PC-9 (cell line): Measurements from ENCODE around the gene MCM9.

Experiments
- EZH2 ChIP-seq: fragments of 200-600 bp; sonication (generic); IDR thresholded peaks from 2 replicates; pipeline ENCODE4 v1.8.0; 2017; ENCODE audit warnings: antibody characterized with exemption, low read depth
- TF ChIP-seq, protein P1 (sequence below): fragments of 200-600 bp; sonication (generic); conservative IDR thresholded peaks from 2 replicates; pipeline ENCODE4 v1.6.1; 2017; ENCODE audit warnings: mixed run types, antibody characterized with exemption, mild to moderate bottlenecking, moderate library complexity

DNA sequence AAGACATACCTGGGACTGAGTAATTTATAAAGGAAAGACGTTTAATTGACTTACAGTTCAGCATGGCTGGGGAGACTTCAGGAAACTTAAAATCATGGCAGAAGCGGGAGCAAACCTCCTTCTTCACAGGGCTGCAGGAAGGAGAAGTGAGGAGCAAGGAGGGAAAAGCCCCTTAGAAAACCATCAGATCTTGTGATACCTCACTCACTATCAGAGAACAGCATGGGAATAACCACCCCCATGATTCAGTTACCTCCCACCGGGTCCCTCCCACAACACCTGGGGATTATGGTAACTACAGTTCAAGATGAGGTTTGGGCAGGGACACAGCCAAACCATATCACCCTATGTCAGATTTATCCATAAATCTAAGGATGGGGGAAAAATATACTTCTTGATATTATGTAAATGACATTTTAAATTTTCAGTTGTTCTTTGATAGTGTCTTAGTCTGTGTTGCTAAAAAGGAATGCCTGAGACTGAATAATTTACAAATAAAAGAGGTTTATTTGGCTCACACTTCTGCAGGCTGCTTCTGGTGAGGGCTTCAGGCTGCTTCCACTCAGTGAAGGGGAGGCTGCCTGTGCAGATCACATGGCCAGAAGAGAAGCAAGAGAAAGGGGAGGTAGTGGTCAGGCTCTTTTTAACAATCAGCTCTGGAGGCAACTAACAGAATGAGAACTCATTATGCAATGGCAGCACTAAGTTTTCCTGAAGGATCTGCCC is 1.2 kb upstream of the MCM9 start:
- TF ChIP-seq, protein P1, sequence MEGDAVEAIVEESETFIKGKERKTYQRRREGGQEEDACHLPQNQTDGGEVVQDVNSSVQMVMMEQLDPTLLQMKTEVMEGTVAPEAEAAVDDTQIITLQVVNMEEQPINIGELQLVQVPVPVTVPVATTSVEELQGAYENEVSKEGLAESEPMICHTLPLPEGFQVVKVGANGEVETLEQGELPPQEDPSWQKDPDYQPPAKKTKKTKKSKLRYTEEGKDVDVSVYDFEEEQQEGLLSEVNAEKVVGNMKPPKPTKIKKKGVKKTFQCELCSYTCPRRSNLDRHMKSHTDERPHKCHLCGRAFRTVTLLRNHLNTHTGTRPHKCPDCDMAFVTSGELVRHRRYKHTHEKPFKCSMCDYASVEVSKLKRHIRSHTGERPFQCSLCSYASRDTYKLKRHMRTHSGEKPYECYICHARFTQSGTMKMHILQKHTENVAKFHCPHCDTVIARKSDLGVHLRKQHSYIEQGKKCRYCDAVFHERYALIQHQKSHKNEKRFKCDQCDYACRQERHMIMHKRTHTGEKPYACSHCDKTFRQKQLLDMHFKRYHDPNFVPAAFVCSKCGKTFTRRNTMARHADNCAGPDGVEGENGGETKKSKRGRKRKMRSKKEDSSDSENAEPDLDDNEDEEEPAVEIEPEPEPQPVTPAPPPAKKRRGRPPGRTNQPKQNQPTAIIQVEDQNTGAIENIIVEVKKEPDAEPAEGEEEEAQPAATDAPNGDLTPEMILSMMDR = no peak
- no peak for TF ChIP-seq EZH2
